C1 segment of cervical spinal cord (tissue), 14 donors: ENCODE data around the gene ARPC3.
"Not testable (repeated sequence)": the region's sequence is repeated elsewhere in the genome, so short reads cannot be mapped to it uniquely, and the experiment has no call there.

ENCODE experiments used
- DNase-seq, 14 donors: peaks; one replicate each; lab custom pipeline; 2025; lab: John Stamatoyannopoulos, UW

Gene ARPC3

GRCh38 chr12:110449799-110450497 is at the start of gene ARPC3:
TSS of gene ARPC3 (minus strand) at chr12:110450337. CDS start at chr12:110450260, 77 bp downstream.
- DNase-seq, result peak; percentile 44 to 92 (median 87)

- no peak for DNase-seq
Measured at GRCh38 chr12:110498984-110499706, 49.0 kb upstream of the ARPC3 start.

GRCh38 chr12:110475426-110475825 is 25.3 kb upstream of the ARPC3 start:
- no peak for DNase-seq

- DNase-seq, result peak; percentile 54 to 97 (median 93)
Measured at GRCh38 chr12:110468214-110469048, 18.3 kb upstream of the ARPC3 start, which contains the start of the genes FAM216A and GPN3. TSS of gene FAM216A (plus strand) at chr12:110468845. CDS start at chr12:110468876, 31 bp downstream. TSS of gene GPN3 (minus strand) at chr12:110468257. CDS start at chr12:110468203, 54 bp downstream.

- DNase-seq, result no peak
Measured at GRCh38 chr12:110467847-110468213, 17.7 kb upstream of the ARPC3 start.

- no peak for DNase-seq
Measured at GRCh38 chr12:110466791-110467190, 16.7 kb upstream of the ARPC3 start.

- not testable (repeated sequence) for DNase-seq
Measured at GRCh38 chr12:110465765-110466164, 15.6 kb upstream of the ARPC3 start.

- no peak for DNase-seq
Measured at GRCh38 chr12:110465024-110465423, 14.9 kb upstream of the ARPC3 start.

GRCh38 chr12:110461189-110461588 is 11.1 kb upstream of the ARPC3 start:
- not testable (repeated sequence) for DNase-seq

- peak in 4 of 14 donors; percentile 4 to 20 (median 12) for DNase-seq
Measured at GRCh38 chr12:110458756-110459155, 8.6 kb upstream of the ARPC3 start.

GRCh38 chr12:110453569-110454296 is 3.6 kb upstream of the ARPC3 start:
- no peak for DNase-seq

GRCh38 chr12:110451263-110451662 is 1.1 kb upstream of the ARPC3 start:
- DNase-seq, result peak in 1 of 14 donors; percentile 4

GRCh38 chr12:110444455-110444854 is 5.7 kb downstream of the ARPC3 start:
- DNase-seq, result no peak

GRCh38 chr12:110436231-110436630 is 13.9 kb downstream of the ARPC3 start:
- DNase-seq, result no peak

GRCh38 chr12:110431957-110432587 is 18.1 kb downstream of the ARPC3 start:
- no peak for DNase-seq

GRCh38 chr12:110429676-110430075 is 20.5 kb downstream of the ARPC3 start:
- not testable (repeated sequence) for DNase-seq

- no peak for DNase-seq
Measured at GRCh38 chr12:110426406-110426805, 23.7 kb downstream of the ARPC3 start.

GRCh38 chr12:110424237-110424636 is 25.9 kb downstream of the ARPC3 start:
- DNase-seq, result no peak

- DNase-seq, result no peak
Measured at GRCh38 chr12:110421701-110422100, 28.4 kb downstream of the ARPC3 start.

- DNase-seq, result no peak
Measured at GRCh38 chr12:110421159-110421661, 28.9 kb downstream of the ARPC3 start.
